Body of pancreas (tissue), 4 donors: ENCODE results near the gene GPR183. TPM values are rescaled to one million over a fixed set of nuclear protein-coding genes. Genes with fewer than 3 reads are reported as not detected.

Experiments used
- ATAC-seq: fragments of 150-250 bp; one replicate; pipeline ENCODE4 v1.9.1; 2016
- DNase-seq, 4 donors: peaks; one replicate each; pipeline ENCODE4 v3.0.0-alpha.2; 2019
- H3K27ac ChIP-seq, 4 donors: fragments of 200-600 bp; sonication (generic); 1 replicate in 3 of 4; 2 replicates in 1 of 4; pipeline versions ENCODE4 v1.5.1 to v1.6.1; 2016 to 2019; ENCODE audit warnings: mild to moderate bottlenecking in 1 of 4, mixed read lengths in 1 of 4, moderate library complexity in 1 of 4
- H3K27me3 ChIP-seq, 2 donors: fragments of 200-600 bp; sonication (generic); one replicate each; pipeline ENCODE4 v1.6.0; 2016; ENCODE audit warnings: mild to moderate bottlenecking in 1 of 2
- H3K36me3 ChIP-seq, 2 donors: fragments of 200-600 bp; sonication (generic); replicated peaks in 1 of 2; 2 replicates each; pipeline ENCODE4 v1.5.1; 2016; ENCODE audit warnings: low read depth in 2 of 2; ENCODE audit not compliant: insufficient read depth in 1 of 2
- H3K4me1 ChIP-seq: fragments of 200-600 bp; sonication (generic); one replicate; pipeline ENCODE4 v1.6.0; 2016
- H3K4me3 ChIP-seq, 2 donors: fragments of 200-600 bp; sonication (generic); 1 replicate in 1 of 2; 2 replicates in 1 of 2; pipeline ENCODE4 v1.5.1; 2016 to 2019
- H3K9me3 ChIP-seq, 3 donors: fragments of 200-600 bp; sonication (generic); 1 replicate in 2 of 3; 2 replicates in 1 of 3; pipeline ENCODE4 v1.5.1; 2016
- CTCF ChIP-seq, 7 experiments: fragments of 450-650 bp in 4 of 7; fragments of 200-600 bp in 3 of 7; sonication (generic) in 3 of 7; IDR thresholded peaks; one replicate each; pipeline ENCODE4 v1.5.1; 2016 to 2019; ENCODE audit warnings: antibody characterized with exemption in 7 of 7
- POLR2A ChIP-seq, 3 donors: fragments of 450-650 bp; IDR thresholded peaks; one replicate each; pipeline ENCODE4 v1.6.1; 2016; ENCODE audit warnings: antibody characterized with exemption in 3 of 3, mild to moderate bottlenecking in 2 of 3
- WGBS, 2 donors: methylation state at CpG; one replicate each; pipeline ENCODE4 v1.1.5; 2017; 5-methylcytosine and 5-hydroxymethylcytosine counted together
- intact Hi-C: fragments of 100-400 bp; cut with DNase I; formaldehyde crosslinking; loops from one replicate; pipeline ENCODE4 v1.15.1; 2023
- total RNA-seq, 2 donors: library from RNA; depleted of rRNA; stranded (reverse); fragments of >200 nt; gene quantifications; one replicate each; pipeline ENCODE4 v1.1.0, GENCODE V29; 2016

GPR183 gene
- total RNA-seq, 2 donors from 2014 or later: 3.6 TPM; not detected in 1

DNA sequence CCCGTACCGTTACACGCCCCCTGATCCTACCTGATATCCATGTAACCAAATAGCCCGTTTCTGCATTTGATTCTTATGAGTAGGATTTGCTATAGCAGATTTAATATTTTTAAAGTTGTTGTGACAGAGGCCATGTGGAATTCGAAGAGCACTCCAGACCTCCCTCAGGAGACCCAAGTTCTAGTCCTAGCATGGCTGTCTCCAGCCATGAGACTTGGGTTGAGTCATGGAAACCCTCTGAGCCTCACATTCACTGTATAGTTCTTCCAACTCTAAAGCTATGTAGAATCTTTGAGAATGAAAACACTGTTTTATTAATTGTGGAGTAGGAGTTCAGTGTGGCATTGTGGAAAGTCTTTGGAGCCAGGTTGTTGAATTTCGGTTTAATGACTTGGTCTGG lies 8.0 kb upstream of the GPR183 start:
- 76 to 92% methylated on average over 6 of the region's 6 CpGs for WGBS, 2 donors
- no peak overlapping the region for H3K27ac ChIP-seq

DNA sequence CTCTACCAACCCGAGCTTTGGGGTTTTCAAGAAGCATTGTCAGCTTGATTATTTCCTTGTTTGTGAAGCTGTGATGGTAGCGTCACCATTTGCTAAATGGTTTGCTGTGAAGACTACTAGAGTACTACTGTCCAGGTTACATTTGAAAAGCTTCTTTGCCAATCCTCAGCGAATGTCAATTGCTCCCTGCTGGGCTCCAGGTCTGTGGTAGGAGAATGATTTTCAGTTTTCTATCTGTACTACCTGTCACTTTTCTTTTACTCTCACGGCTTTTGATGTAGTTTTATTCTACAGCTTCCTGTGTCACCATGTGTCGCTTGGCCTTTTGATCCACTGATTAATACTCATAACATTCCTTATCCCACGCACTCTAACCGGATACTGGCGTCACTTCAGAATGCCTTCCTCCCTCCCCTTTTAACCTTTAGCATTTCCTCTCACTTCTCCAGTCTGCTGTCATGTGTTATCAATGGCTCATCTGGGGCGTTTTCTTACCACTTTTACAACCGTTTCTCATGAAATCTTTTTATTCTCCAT lies 7.5 kb upstream of the GPR183 start:
- no peak for DNase-seq
- intact Hi-C loops: no loop called here
- no peaks in the 10 kb centered on the region for H3K27me3 ChIP-seq
- no peak overlapping the region for H3K27ac ChIP-seq
- no peaks in the 10 kb centered on the region for H3K36me3 ChIP-seq
- peaks cover 9% of the 10 kb centered on the region for H3K4me1 ChIP-seq
- 72 to 83% methylated on average over 10 of the region's 10 CpGs for WGBS, 2 donors
- H3K4me3 ChIP-seq: no peak overlapping the region
- TF ChIP-seq CTCF (IDR thresholded peaks at IDR 0.05) (no peak), POLR2A (IDR thresholded peaks at IDR 0.05) (no peak)
- no peak for ATAC-seq
- no peaks in the 10 kb centered on the region for H3K9me3 ChIP-seq

More for the DNA sequence above, 8.0 kb upstream of the GPR183 start:
- TF ChIP-seq POLR2A (IDR thresholded peaks at IDR 0.05): no peak
- TF ChIP-seq CTCF (IDR thresholded peaks at IDR 0.05): no peak
- Histone ChIP-seq H3K27me3 (no peaks in the 10 kb centered on the region), H3K36me3 (no peaks in the 10 kb centered on the region), H3K9me3 (no peaks in the 10 kb centered on the region), H3K4me3 (no peak overlapping the region), H3K4me1 (peaks cover 9% of the 10 kb centered on the region)
- ATAC-seq: no peak
- no peak for DNase-seq
- intact Hi-C loops: no loop called here

DNA sequence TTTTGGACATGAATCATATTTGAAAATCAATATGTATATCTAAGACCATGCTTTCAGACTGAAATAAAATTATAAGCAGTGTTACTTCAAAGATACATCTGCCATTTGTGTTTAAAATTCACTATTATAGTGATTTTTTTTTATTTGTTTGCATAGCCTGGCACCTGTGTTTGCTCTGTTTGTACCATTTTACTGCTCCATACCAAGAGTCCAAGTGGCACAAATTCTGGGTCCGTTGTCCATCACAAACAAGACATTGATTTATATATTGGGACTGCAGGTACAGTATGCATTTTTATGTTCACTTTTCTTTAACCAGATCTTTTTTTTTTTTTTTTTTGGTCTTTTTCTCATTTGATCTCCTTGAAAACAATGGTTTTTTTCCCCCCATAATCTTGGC lies 6.7 kb upstream of the GPR183 start:
- DNase-seq (no peak), ATAC-seq (no peak)
- Histone ChIP-seq H3K27me3 (no peaks in the 10 kb centered on the region), H3K27ac (no peak overlapping the region), H3K4me1 (peaks cover 9% of the 10 kb centered on the region), H3K4me3 (no peak overlapping the region), H3K9me3 (no peaks in the 10 kb centered on the region), H3K36me3 (no peaks in the 10 kb centered on the region)
- TF ChIP-seq POLR2A (IDR thresholded peaks at IDR 0.05) (no peak), CTCF (IDR thresholded peaks at IDR 0.05) (no peak)
- 36 to 38% methylated on average over 1 of the region's 1 CpG for WGBS, 2 donors
- intact Hi-C loops: no loop called here

DNA sequence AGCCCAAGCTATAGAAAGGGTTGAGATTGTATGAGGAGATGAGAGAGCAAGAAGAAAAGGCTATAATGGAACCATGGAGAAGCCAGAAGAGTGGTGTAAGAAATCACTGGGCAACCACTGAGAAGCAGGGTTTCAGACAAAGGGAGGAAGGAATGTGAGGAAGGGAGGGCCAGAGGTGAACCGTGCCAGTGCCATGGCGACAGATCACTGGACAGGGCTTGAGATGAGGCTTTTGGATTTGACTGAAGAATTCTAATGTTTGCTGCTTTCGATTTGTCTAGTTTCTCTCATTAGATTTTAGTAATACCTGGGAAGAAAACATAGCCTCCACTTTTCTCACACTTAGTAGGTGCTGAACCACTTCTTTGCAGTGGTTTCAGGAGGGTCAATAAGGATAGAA lies 6.3 kb upstream of the GPR183 start:
- no peak for ATAC-seq
- Histone ChIP-seq H3K9me3 (no peaks in the 10 kb centered on the region), H3K27me3 (no peaks in the 10 kb centered on the region), H3K36me3 (no peaks in the 10 kb centered on the region), H3K4me3 (no peak overlapping the region), H3K27ac (peak overlapping the region in 1 of 4 donors; percentile 51), H3K4me1 (peaks cover 9% of the 10 kb centered on the region)
- DNase-seq: no peak
- WGBS, 2 donors: 73 to 85% methylated on average over 3 of the region's 3 CpGs
- intact Hi-C loops: no loop called here
- TF ChIP-seq POLR2A (IDR thresholded peaks at IDR 0.05): no peak
- no peak for TF ChIP-seq CTCF (IDR thresholded peaks at IDR 0.05)

DNA sequence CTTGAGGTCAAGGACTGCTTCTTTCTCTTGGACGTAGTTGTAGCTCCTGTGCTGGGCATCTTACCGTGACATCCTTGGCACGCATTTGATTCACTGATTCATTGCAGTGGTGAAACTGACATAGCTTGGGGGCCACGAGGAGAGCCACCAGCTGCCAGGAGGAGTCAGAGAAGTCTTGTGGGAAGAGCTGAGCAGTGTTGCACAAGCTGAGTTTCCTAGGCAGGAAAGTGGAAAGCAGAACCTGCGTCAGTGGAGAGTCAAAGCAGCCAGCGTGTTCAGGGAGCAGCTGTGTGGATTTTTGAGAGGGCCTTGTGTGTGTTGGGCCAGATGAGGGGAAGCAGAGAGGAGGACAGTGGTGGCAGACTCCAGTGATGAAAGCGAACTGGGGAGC lies 5.3 kb upstream of the GPR183 start:
- H3K36me3 ChIP-seq: no peaks in the 10 kb centered on the region
- no peaks in the 10 kb centered on the region for H3K9me3 ChIP-seq
- intact Hi-C loops: no loop called here
- peak overlapping the region in 1 of 4 donors; percentile 51 for H3K27ac ChIP-seq
- DNase-seq (peak; percentile 24 to 84 (median 38)), ATAC-seq (peak; percentile 49)
- H3K4me3 ChIP-seq: no peak overlapping the region
- TF ChIP-seq POLR2A (IDR thresholded peaks at IDR 0.05): peak in 2 of 3 donors; percentile 26 to 65
- no peak for TF ChIP-seq CTCF (IDR thresholded peaks at IDR 0.05)
- WGBS, 2 donors: 81 to 93% methylated on average over 7 of the region's 7 CpGs
- H3K4me1 ChIP-seq: peaks cover 17% of the 10 kb centered on the region
- H3K27me3 ChIP-seq: no peaks in the 10 kb centered on the region
